K562 (cell line): Measurements from ENCODE around the gene TLE6. TPM values are rescaled to one million over a fixed set of nuclear protein-coding genes. Genes with fewer than 3 reads are reported as not detected.

Experiments
- ARID1B ChIP-seq: fragments of 450-650 bp; IDR thresholded peaks from 2 replicates; pipeline ENCODE4 v1.6.1; 2016; ENCODE audit warnings: antibody characterized with exemption, mild to moderate bottlenecking, inconsistent platforms
- BRCA1 ChIP-seq, 2 experiments: fragments of 450-650 bp in 1 of 2; sonication (generic) in 1 of 2; formaldehyde crosslinking in 1 of 2; IDR thresholded peaks; 2 replicates each; pipeline versions ENCODE4 v1.5.0 to v1.6.1; 2017 to 2020; ENCODE audit warnings: mild to moderate bottlenecking in 1 of 2, missing genetic modification reagents in 1 of 2
- CC2D1A ChIP-seq: fragments of 450-650 bp; IDR thresholded peaks from 2 replicates; pipeline ENCODE4 v1.6.1; 2017; ENCODE audit warnings: mild to moderate bottlenecking
- CHD2 ChIP-seq: IDR thresholded peaks from 2 replicates; pipeline ENCODE4 v1.6.1; 2011; ENCODE audit warnings: low read depth, low read length
- CHD4 ChIP-seq: fragments of 200-600 bp; sonication (generic); IDR thresholded peaks from 3 replicates; pipeline ENCODE4 v1.6.1; 2012; ENCODE audit warnings: low read depth, mild to moderate bottlenecking, mixed read lengths, low read length, inconsistent platforms; ENCODE audit not compliant: insufficient read depth, insufficient replicate concordance, poor library complexity, severe bottlenecking
- DMBX1 ChIP-seq: fragments of 250-450 bp; sonication (Bioruptor Pico); IDR thresholded peaks from 2 replicates; pipeline ENCODE4 v1.8.0; 2022; ENCODE audit warnings: inconsistent platforms, mild to moderate bottlenecking, moderate library complexity, borderline replicate concordance
- ELK1 ChIP-seq: sonication (generic); formaldehyde crosslinking; IDR thresholded peaks from 2 replicates; pipeline ENCODE4 v1.8.1; 2022; ENCODE audit warnings: missing genetic modification reagents
- GTF2A2 ChIP-seq: IDR thresholded peaks from 2 replicates; pipeline ENCODE4 v1.6.1; 2016; ENCODE audit warnings: mild to moderate bottlenecking, missing genetic modification characterization, missing compliant biosample characterization
- HOMEZ ChIP-seq: fragments of 250-450 bp; sonication (Bioruptor Pico); IDR thresholded peaks from 2 replicates; pipeline ENCODE4 v1.4.0; 2020; ENCODE audit warnings: mild to moderate bottlenecking, moderate library complexity
- IRF9 ChIP-seq: fragments of 450-650 bp; IDR thresholded peaks from 2 replicates; pipeline ENCODE4 v1.6.1; 2016; ENCODE audit warnings: missing biosample characterization, missing genetic modification characterization
- JUNB ChIP-seq: fragments of 450-650 bp; formaldehyde crosslinking; conservative IDR thresholded peaks from 2 replicates; pipeline ENCODE4 v1.4.0; 2020; ENCODE audit warnings: mild to moderate bottlenecking
- MEF2A ChIP-seq: IDR thresholded peaks from 2 replicates; pipeline ENCODE4 v1.6.1; 2011; ENCODE audit warnings: low read depth, mild to moderate bottlenecking, low read length, moderate library complexity; ENCODE audit not compliant: control insufficient read depth
- MIER1 ChIP-seq: fragments of 450-650 bp; IDR thresholded peaks from 2 replicates; pipeline ENCODE4 v1.6.1; 2016; ENCODE audit warnings: antibody characterized with exemption, mild to moderate bottlenecking, low read depth
- NR2C1 ChIP-seq, 2 experiments: fragments of 450-650 bp; IDR thresholded peaks; 2 replicates each; pipeline ENCODE4 v1.6.1; 2017; ENCODE audit warnings: mild to moderate bottlenecking in 2 of 2, antibody characterized with exemption in 1 of 2, inconsistent platforms in 1 of 2, missing compliant biosample characterization in 1 of 2, missing genetic modification characterization in 1 of 2
- NR2F6 ChIP-seq: fragments of 450-650 bp; formaldehyde crosslinking; IDR thresholded peaks from 2 replicates; pipeline ENCODE4 v1.4.0; 2020; ENCODE audit warnings: mild to moderate bottlenecking
- PRMT5 ChIP-seq: sonication (generic); formaldehyde crosslinking; IDR thresholded peaks from 2 replicates; pipeline ENCODE4 v1.5.0; 2020; ENCODE audit warnings: missing genetic modification reagents
- SNRNP70 ChIP-seq: fragments of 200-400 bp; formaldehyde crosslinking; optimal IDR thresholded peaks from 2 replicates; pipeline ENCODE3; 2017; ENCODE audit warnings: low read depth, low read length
- ZFP30 ChIP-seq: fragments of 250-450 bp; sonication (Bioruptor Pico); IDR thresholded peaks from 2 replicates; pipeline ENCODE4 v1.8.0; 2022; ENCODE audit warnings: moderate library complexity, mild to moderate bottlenecking, inconsistent platforms, borderline replicate concordance
- ZNF24 ChIP-seq: fragments of 450-650 bp; IDR thresholded peaks from 2 replicates; pipeline ENCODE4 v1.6.1; 2016
- ZNF280A ChIP-seq: fragments of 450-650 bp; IDR thresholded peaks from 2 replicates; pipeline ENCODE4 v1.6.1; 2018; ENCODE audit warnings: mild to moderate bottlenecking, low read depth; ENCODE audit not compliant: partially characterized antibody
- ZNF740 ChIP-seq, 3 experiments: fragments of 200-800 bp in 1 of 3; sonication (Bioruptor generic) in 1 of 3; sonication (generic) in 1 of 3; formaldehyde crosslinking in 1 of 3; IDR thresholded peaks; 2 replicates each; pipeline versions ENCODE4 v1.6.1 to v1.8.0; 2016 to 2022; ENCODE audit warnings: mild to moderate bottlenecking in 2 of 3, missing compliant biosample characterization in 2 of 3, missing genetic modification characterization in 2 of 3, missing genetic modification reagents in 1 of 3
- polyA plus RNA-seq, 8 experiments: library from polyadenylated mRNA; depleted of rRNA in 4 of 8; stranded (reverse) in 5 of 8; unstranded in 3 of 8; fragments of >200 nt; fragmentation: Nextera tagmentation in 2 of 8; fragmentation: Illumina TruSeq in 1 of 8; extraction: Ambion mirVana in 2 of 8; extraction: Trizol in 1 of 8; gene quantifications; 2 replicates each; pipeline versions ENCODE4 v1.2.1 to v1.2.3, GENCODE V29; 2011 to 2014; ENCODE audit warnings: inconsistent platforms in 1 of 8, missing spikeins in 1 of 8
- total RNA-seq, 7 experiments: library from RNA; depleted of rRNA in 6 of 7; stranded (reverse); fragments of >200 nt in 6 of 7; fragmentation: Illumina TruSeq in 2 of 7; extraction: Trizol in 2 of 7; gene quantifications; 2 replicates each; pipeline versions ENCODE4 v1.2.1 to v1.2.3, GENCODE V29; 2011 to 2021; ENCODE audit warnings: low replicate concordance in 1 of 7

The TLE6 gene
- total and polyA plus RNA-seq, 9 of the 15 experiments (the other 6 are each of a cell fraction or from before 2014, with no cell fraction given): 1.1 to 6.1 (median 2.5) TPM

GRCh38 chr19:2949939-2950285 is 27.5 kb upstream of the TLE6 start (continued):
- TF ChIP-seq ZFP30: no peak
- TF ChIP-seq IRF9 (tag): no peak
- no peak for TF ChIP-seq BRCA1 (IDR thresholded peaks at IDR 0.05)
- no peak for TF ChIP-seq BRCA1 (CRISPR knock-in tag; IDR thresholded peaks at IDR 0.05)
- TF ChIP-seq CC2D1A: peak; percentile 95
- no peak for TF ChIP-seq SNRNP70
- TF ChIP-seq CHD4: no peak
- peak; percentile 34; the same call in 1 of the 2 replicates for TF ChIP-seq ZNF24
- TF ChIP-seq ZNF280A: no peak
- TF ChIP-seq MIER1: no peak
- TF ChIP-seq NR2F6: no peak
- TF ChIP-seq ARID1B: peak; percentile 99
- no peak for TF ChIP-seq PRMT5 (CRISPR knock-in tag)
- no peak for TF ChIP-seq CHD2
- peak; percentile 59; the same call in 1 of the 2 replicates for TF ChIP-seq MEF2A
- TF ChIP-seq NR2C1 (IDR thresholded peaks at IDR 0.05): no peak
- TF ChIP-seq NR2C1 (tag; IDR thresholded peaks at IDR 0.05): no peak
- no peak for TF ChIP-seq GTF2A2 (tag)
- TF ChIP-seq ZNF740 (CRISPR knock-in tag; IDR thresholded peaks at IDR 0.05): no peak
- TF ChIP-seq ZNF740 (tag; IDR thresholded peaks at IDR 0.05): no peak
- no peak for TF ChIP-seq ELK1 (CRISPR knock-in tag)
- peak; percentile 91 for TF ChIP-seq DMBX1 (CRISPR knock-in tag)
- no peak for TF ChIP-seq JUNB (CRISPR knock-in tag)
- TF ChIP-seq HOMEZ (CRISPR knock-in tag): no peak
